ENCODE measurements around the gene AP3B1. TPM values are rescaled to one million over a fixed set of nuclear protein-coding genes. Genes with fewer than 3 reads are reported as not detected.
"Not testable (repeated sequence)": the region's sequence is repeated elsewhere in the genome, so short reads cannot be mapped to it uniquely, and the experiment has no call there.

Gene AP3B1
- total RNA-seq, 1 donor from 2014 or later, result 40.0 TPM

DNA sequence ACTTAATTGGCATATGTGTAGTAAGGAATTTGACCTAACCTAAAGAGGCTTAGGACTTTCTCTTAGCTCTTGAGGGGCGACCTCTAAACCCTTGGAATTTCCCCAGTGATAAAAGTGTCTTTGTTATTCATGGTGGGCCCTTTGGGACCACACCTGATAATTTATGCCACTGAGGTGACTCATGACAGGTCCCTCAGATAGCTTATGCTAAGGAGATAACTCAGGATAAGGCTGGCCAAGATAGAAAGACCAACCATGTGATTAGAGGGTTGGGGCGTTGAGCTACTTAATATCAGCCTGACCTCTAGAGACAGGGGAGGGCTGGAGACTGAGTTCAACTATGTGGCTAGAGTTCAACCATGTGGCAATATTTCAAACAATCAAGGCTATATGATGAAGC, 218.1 kb downstream of the AP3B1 start:
- DNase-seq, result no peak
- ATAC-seq, result no peak
- no peaks in the 10 kb centered on the region for H3K27me3 ChIP-seq (ENCODE audit: low read depth)
- H3K9me3 ChIP-seq, result no peaks in the 10 kb centered on the region
- no peaks in the 10 kb centered on the region for H3K36me3 ChIP-seq
- H3K4me1 ChIP-seq, result no peaks in the 10 kb centered on the region
- intact Hi-C loops (cut with DNase I), result no loop called here
- TF ChIP-seq, protein P1, sequence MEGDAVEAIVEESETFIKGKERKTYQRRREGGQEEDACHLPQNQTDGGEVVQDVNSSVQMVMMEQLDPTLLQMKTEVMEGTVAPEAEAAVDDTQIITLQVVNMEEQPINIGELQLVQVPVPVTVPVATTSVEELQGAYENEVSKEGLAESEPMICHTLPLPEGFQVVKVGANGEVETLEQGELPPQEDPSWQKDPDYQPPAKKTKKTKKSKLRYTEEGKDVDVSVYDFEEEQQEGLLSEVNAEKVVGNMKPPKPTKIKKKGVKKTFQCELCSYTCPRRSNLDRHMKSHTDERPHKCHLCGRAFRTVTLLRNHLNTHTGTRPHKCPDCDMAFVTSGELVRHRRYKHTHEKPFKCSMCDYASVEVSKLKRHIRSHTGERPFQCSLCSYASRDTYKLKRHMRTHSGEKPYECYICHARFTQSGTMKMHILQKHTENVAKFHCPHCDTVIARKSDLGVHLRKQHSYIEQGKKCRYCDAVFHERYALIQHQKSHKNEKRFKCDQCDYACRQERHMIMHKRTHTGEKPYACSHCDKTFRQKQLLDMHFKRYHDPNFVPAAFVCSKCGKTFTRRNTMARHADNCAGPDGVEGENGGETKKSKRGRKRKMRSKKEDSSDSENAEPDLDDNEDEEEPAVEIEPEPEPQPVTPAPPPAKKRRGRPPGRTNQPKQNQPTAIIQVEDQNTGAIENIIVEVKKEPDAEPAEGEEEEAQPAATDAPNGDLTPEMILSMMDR (IDR thresholded peaks at IDR 0.05), result no peak
- H3K27ac ChIP-seq, result no peak overlapping the region
- H3K4me3 ChIP-seq, result no peak overlapping the region

- Histone ChIP-seq H3K36me3 (no peaks in the 10 kb centered on the region), H3K9me3 (no peaks in the 10 kb centered on the region), H3K27ac (no peak overlapping the region), H3K4me3 (no peak overlapping the region), H3K27me3 (ENCODE audit: low read depth) (no peaks in the 10 kb centered on the region), H3K4me1 (no peaks in the 10 kb centered on the region)
- ATAC-seq (no peak), DNase-seq (no peak)
- intact Hi-C loops (cut with DNase I), result no loop called here
- TF ChIP-seq, protein P1 (IDR thresholded peaks at IDR 0.05), result no peak
These were observed 219.2 kb downstream of the AP3B1 start for GRCh38 chr5:78075301-78075700.

DNA sequence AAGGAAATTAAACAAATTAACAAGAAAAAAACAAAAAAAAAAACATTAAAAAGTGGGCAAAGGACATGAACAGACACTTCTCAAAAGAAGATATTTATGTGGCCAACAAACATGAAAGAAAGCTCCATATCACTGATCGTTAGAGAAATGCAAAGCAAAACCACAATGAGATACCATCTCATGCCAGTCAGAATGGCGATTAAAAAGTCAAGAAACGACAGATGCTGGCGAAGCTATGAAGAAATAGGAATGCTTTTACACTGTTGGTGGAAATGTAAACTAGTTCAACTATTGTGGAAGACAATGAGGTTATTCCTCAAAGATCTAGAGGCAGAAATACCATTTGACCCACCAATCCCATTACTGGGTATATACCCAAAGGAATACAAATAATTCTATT, 223.8 kb downstream of the AP3B1 start:
- ATAC-seq; H3K27ac ChIP-seq; DNase-seq; H3K4me1 ChIP-seq; H3K27me3 ChIP-seq (ENCODE audit: low read depth); H3K36me3 ChIP-seq; intact Hi-C loops (cut with DNase I); H3K4me3 ChIP-seq; H3K9me3 ChIP-seq: not testable (repeated sequence)

DNA sequence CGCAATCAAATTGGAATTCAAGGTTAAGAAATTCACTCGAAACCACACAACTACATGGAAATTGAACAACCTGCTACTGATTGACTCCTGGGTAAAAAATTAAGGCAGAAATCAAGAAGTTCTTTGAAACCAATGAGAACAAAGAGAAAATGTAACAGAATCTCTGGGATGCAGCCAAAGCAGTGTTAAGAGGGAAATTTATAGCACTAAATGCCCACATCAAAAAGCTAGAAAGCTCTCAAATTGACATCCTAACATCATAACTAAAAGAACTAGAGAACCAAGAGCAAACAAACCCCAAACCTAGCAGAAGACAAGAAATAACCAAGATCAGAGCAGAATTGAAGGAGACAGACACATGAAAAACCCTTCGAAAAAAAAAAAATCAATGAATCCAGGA, 226.9 kb downstream of the AP3B1 start:
- H3K4me1 ChIP-seq; DNase-seq; H3K27ac ChIP-seq; ATAC-seq; intact Hi-C loops (cut with DNase I); H3K27me3 ChIP-seq (ENCODE audit: low read depth); H3K9me3 ChIP-seq; H3K4me3 ChIP-seq; H3K36me3 ChIP-seq: not testable (repeated sequence)

- intact Hi-C loops (cut with DNase I); H3K27ac ChIP-seq; H3K36me3 ChIP-seq; H3K4me3 ChIP-seq; DNase-seq; H3K4me1 ChIP-seq; ATAC-seq; H3K27me3 ChIP-seq (ENCODE audit: low read depth); H3K9me3 ChIP-seq: not testable (repeated sequence)
These were observed 227.8 kb downstream of the AP3B1 start for GRCh38 chr5:78066722-78067121.

- Histone ChIP-seq H3K36me3 (no peaks in the 10 kb centered on the region), H3K9me3 (peaks cover 9% of the 10 kb centered on the region), H3K4me3 (no peak overlapping the region), H3K4me1 (no peaks in the 10 kb centered on the region), H3K27me3 (ENCODE audit: low read depth) (no peaks in the 10 kb centered on the region), H3K27ac (no peak overlapping the region)
- DNase-seq (no peak), ATAC-seq (no peak)
- intact Hi-C loops (cut with DNase I), result no loop called here
- TF ChIP-seq, protein P1 (IDR thresholded peaks at IDR 0.05), result no peak
These were observed 228.8 kb downstream of the AP3B1 start for GRCh38 chr5:78065663-78066062.

DNA sequence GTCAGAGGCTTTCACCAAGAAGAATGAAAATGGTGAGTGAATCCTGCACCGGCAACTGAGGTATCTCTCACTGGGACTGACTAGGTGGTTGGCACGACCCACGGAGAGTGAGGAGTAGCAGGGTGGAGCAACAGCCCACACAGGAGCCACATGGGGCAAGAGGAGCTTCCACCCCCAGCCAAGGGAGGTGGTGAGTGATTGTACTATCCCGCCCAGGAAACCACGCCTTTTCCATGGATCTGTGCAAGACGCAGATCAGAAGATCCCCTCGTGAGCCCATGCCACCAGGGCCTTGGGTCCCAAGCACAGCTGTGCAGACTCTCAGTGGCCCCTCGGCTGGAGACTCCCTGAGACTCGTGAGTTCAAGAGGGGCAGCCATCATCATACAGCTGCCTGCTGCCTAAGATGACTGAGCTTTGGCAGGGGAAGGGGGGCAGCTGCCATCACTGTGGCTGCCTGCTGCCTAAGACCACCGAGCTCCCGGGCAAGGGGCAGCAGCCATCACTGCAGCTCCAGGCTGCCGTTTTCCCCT, 229.5 kb downstream of the AP3B1 start:
- Histone ChIP-seq H3K36me3 (no peaks in the 10 kb centered on the region), H3K27me3 (ENCODE audit: low read depth) (no peaks in the 10 kb centered on the region), H3K27ac (no peak overlapping the region), H3K9me3 (peaks cover 9% of the 10 kb centered on the region), H3K4me3 (no peak overlapping the region), H3K4me1 (no peaks in the 10 kb centered on the region)
- ATAC-seq (no peak), DNase-seq (no peak)
- intact Hi-C loops (cut with DNase I), result no loop called here
- TF ChIP-seq, protein P1 (IDR thresholded peaks at IDR 0.05), result no peak

All from lower lobe of right lung (tissue), 2 donors.